NK-92 (cell line): ENCODE data around the gene TRABD2A.

Source experiments
- DNase-seq: peaks from one replicate; lab custom pipeline; 2025; ENCODE audit not compliant: unreplicated experiment; lab: John Stamatoyannopoulos, UW

The TRABD2A gene

GRCh38 chr2:84827978-84828575 lies 52.8 kb downstream of the TRABD2A start:
- no peak for DNase-seq

GRCh38 chr2:84823788-84824187 lies 57.1 kb downstream of the TRABD2A start:
- DNase-seq = no peak

- DNase-seq = no peak
Measured at GRCh38 chr2:84823229-84823628, 57.7 kb downstream of the TRABD2A start.

- DNase-seq = no peak
Measured at GRCh38 chr2:84821806-84822205, 59.1 kb downstream of the TRABD2A start.

GRCh38 chr2:84817239-84817655 lies 63.6 kb downstream of the TRABD2A start:
- DNase-seq = no peak

GRCh38 chr2:84816426-84817026 lies 64.4 kb downstream of the TRABD2A start:
- DNase-seq = no peak

GRCh38 chr2:84815146-84815545 lies 65.7 kb downstream of the TRABD2A start:
- DNase-seq = no peak

GRCh38 chr2:84811839-84812431 lies 68.9 kb downstream of the TRABD2A start:
- no peak for DNase-seq

GRCh38 chr2:84808279-84808678 lies 72.6 kb downstream of the TRABD2A start:
- no peak for DNase-seq

GRCh38 chr2:84807063-84807485 lies 73.8 kb downstream of the TRABD2A start:
- no peak for DNase-seq

GRCh38 chr2:84805250-84805958 lies 75.5 kb downstream of the TRABD2A start:
- no peak for DNase-seq

GRCh38 chr2:84801811-84802210 lies 79.1 kb downstream of the TRABD2A start:
- no peak for DNase-seq

- no peak for DNase-seq
Measured at GRCh38 chr2:84800194-84800805, 80.6 kb downstream of the TRABD2A start.

GRCh38 chr2:84799772-84800171 lies 81.1 kb downstream of the TRABD2A start:
- no peak for DNase-seq

- no peak for DNase-seq
Measured at GRCh38 chr2:84797271-84797670, 83.6 kb downstream of the TRABD2A start.

GRCh38 chr2:84796798-84797197 lies 84.1 kb downstream of the TRABD2A start:
- DNase-seq = no peak

GRCh38 chr2:84793641-84794040 lies 87.2 kb downstream of the TRABD2A start:
- DNase-seq = no peak

GRCh38 chr2:84792856-84793522 lies 87.9 kb downstream of the TRABD2A start:
- DNase-seq = no peak

- DNase-seq = no peak
Measured at GRCh38 chr2:84788498-84788897, 92.4 kb downstream of the TRABD2A start.

- DNase-seq = no peak
Measured at GRCh38 chr2:84788027-84788426, 92.9 kb downstream of the TRABD2A start.

GRCh38 chr2:84786601-84787000 lies 94.3 kb downstream of the TRABD2A start:
- no peak for DNase-seq
